ENCODE results near the gene REEP6. TPM values are rescaled to one million over a fixed set of nuclear protein-coding genes. Genes with fewer than 3 reads are reported as not detected.

The REEP6 gene
- total RNA-seq, 2 donors from 2014 or later: 5.0 to 6.4 TPM

DNA sequence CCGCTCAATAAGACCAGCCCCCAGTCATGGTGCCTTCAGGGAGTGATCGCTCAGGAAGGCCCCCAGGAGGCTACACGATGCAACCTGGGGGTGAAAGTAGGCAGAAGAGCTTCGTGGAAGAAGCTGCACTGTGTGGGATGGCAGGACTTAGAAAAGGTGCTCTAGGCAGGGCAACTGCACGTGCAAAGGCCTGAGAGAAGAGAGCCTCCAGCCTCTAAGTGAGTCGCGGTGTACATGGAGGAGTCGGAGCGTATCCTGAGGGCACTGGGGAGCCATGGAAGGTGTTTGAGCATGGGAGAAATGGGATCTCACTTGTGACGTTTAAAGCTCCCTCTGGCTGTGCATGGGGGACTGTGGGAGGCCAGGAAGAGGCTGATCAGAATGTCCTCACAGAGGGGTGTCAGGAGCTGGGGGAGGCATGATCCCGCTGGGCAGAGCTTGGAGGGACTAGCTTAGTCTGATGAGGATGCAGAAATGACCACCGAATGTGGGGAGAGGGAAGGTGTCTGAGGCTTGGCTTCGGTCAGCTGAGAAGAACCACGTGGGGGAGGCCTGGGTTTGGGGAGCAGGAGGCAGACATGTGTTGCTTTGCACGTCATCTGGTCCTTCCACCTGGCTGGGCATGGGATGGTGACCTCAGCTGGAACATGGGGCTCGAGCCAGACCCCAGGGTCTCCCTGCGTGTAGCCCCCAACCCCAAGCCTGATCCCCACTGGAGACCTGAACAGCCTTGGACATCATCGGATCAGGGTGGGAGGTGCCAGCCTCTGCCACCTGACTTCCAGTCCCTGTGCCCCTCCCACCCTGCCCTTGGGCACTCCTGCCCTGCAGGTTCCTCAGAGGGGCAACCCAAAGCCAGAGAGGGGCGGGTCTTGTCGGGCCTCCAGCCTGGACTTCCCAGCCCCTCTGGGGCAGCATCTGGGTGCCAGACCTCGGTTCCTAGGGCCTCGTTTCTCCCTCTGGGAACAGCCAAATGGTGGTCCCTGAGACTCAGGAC is 39.9 kb upstream of the REEP6 start:
- Histone ChIP-seq H3K4me3 (no peak overlapping the region), H3K9me3 (no peaks in the 10 kb centered on the region), H3K4me1 (peaks cover 9% of the 10 kb centered on the region), H3K36me3 (no peaks in the 10 kb centered on the region), H3K9ac (ENCODE audit: low read depth in 2 of 2, low read length in 2 of 2) (no peak overlapping the region), H3K27ac (no peak overlapping the region), H3K27me3 (peaks cover 93% of the 10 kb centered on the region)
- TF ChIP-seq, protein P1, sequence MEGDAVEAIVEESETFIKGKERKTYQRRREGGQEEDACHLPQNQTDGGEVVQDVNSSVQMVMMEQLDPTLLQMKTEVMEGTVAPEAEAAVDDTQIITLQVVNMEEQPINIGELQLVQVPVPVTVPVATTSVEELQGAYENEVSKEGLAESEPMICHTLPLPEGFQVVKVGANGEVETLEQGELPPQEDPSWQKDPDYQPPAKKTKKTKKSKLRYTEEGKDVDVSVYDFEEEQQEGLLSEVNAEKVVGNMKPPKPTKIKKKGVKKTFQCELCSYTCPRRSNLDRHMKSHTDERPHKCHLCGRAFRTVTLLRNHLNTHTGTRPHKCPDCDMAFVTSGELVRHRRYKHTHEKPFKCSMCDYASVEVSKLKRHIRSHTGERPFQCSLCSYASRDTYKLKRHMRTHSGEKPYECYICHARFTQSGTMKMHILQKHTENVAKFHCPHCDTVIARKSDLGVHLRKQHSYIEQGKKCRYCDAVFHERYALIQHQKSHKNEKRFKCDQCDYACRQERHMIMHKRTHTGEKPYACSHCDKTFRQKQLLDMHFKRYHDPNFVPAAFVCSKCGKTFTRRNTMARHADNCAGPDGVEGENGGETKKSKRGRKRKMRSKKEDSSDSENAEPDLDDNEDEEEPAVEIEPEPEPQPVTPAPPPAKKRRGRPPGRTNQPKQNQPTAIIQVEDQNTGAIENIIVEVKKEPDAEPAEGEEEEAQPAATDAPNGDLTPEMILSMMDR (IDR thresholded peaks at IDR 0.05): no peak
- DNase-seq: no peak
- intact Hi-C loops (cut with DNase I): no loop called here

DNA sequence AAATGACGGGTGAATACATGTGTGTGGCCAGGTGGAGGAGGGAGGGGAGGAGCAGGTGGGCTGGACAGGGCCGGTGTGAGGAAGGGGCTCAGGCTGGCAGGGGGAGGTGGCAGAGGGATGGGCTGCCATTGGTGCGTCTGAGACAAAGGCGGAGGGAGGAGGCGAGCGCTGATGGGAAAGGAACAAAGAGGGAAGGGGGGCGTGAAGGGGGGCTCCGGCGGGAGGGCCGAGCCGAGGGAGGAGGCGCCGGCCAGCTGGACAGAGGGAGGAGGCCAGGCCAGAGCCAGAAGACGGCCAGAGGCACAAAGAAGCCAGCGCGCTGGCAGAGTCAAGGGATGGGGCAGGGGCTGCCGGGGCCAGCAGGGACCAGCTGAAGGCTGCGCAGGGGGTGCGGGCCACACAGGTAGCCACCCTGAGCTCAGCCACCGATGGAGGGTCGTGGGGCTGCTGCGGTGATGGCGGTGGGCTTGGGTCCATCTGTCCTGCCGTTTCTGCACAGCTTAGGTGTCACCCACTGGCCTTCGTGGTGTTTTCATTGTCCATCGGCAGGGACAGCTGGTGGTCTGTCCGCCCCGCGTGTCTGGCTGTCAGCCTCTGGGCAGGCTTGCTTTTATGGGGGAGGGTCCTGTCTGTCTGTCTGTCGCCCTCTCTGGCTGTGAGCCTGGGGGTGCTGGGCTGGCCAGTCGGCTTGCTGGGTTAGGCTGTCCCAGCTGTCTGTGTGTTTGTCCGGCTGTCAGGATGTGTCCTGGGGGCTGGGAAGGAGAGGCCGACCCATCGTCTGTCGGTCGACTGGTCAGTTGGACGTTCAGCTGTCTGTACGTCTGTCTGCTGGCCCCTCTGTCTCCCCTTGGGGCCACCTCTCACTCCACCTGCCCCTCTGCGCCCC is 38.8 kb upstream of the REEP6 start:
- no peaks in the 10 kb centered on the region for H3K36me3 ChIP-seq
- no peak overlapping the region for H3K27ac ChIP-seq
- H3K4me1 ChIP-seq: peaks cover 3% of the 10 kb centered on the region
- no peaks in the 10 kb centered on the region for H3K9me3 ChIP-seq
- H3K9ac ChIP-seq (ENCODE audit: low read depth in 2 of 2, low read length in 2 of 2): no peak overlapping the region
- no peak for DNase-seq
- H3K27me3 ChIP-seq: peaks cover 93% of the 10 kb centered on the region
- H3K4me3 ChIP-seq: no peak overlapping the region
- TF ChIP-seq, protein P1 (IDR thresholded peaks at IDR 0.05): no peak
- intact Hi-C loops (cut with DNase I): no loop called here

- intact Hi-C loops (cut with DNase I): no loop called here
- no peak overlapping the region for H3K27ac ChIP-seq
- H3K36me3 ChIP-seq: no peaks in the 10 kb centered on the region
- H3K9me3 ChIP-seq: no peaks in the 10 kb centered on the region
- TF ChIP-seq, protein P1 (IDR thresholded peaks at IDR 0.05): no peak
- peaks cover 92% of the 10 kb centered on the region for H3K27me3 ChIP-seq
- peaks cover 3% of the 10 kb centered on the region for H3K4me1 ChIP-seq
- H3K9ac ChIP-seq (ENCODE audit: low read depth in 2 of 2, low read length in 2 of 2): no peak overlapping the region
- DNase-seq: no peak
- H3K4me3 ChIP-seq: no peak overlapping the region
Measured at GRCh38 chr19:1452802-1453524, 38.0 kb upstream of the REEP6 start.

DNA sequence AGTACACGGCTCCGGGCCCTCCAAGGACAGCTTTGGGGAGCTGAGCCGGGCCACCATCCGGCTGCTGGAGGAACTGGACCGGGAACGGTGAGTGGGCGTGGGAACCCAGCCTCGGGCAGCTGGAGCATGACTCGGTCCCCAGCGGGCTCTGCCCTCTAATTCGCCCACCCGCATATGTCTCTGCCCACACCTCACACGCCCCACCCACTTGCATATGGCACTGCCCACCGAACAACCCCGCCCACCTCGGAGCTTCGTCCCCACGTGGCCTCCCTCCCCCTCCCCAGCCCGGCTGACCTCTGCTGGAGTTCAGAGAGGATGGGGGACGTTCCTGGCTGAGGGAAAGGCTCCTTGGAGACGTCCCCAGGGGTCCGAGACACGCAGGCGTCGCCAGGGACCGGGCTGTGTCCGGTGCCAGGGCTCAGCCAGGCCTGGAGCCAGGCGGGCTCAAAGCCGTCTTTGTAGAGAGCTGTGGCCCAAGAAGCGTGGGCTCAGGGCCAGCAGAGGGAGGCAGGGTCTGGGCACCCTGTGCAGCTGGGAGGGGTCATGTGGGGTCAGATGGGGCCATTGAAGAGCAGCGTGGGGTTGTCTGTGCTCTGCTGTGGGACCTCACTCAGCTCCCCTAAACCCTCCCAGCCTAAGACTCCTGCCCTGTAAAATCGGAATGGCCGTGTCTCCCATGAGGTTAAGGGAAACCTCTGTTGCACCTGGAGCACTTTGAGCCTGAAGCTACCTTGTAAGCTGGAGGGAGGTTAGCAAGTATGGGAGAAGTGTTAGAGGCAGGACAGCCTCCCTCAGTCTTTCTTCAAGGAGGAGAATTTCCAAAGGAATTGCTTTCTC is 37.2 kb upstream of the REEP6 start:
- Histone ChIP-seq H3K4me1 (peaks cover 3% of the 10 kb centered on the region), H3K36me3 (no peaks in the 10 kb centered on the region), H3K9ac (ENCODE audit: low read depth in 2 of 2, low read length in 2 of 2) (no peak overlapping the region), H3K4me3 (no peak overlapping the region), H3K27ac (no peak overlapping the region), H3K27me3 (peaks cover 87% of the 10 kb centered on the region), H3K9me3 (no peaks in the 10 kb centered on the region)
- intact Hi-C loops (cut with DNase I): no loop called here
- TF ChIP-seq, protein P1 (IDR thresholded peaks at IDR 0.05): no peak
- no peak for DNase-seq

Data from colonic mucosa (tissue), 4 donors.